ENCODE data around the gene RNF208.

GRCh38 chr9:137189297-137190295 lies 32.4 kb downstream of the RNF208 start:
- TF ChIP-seq, protein P1, sequence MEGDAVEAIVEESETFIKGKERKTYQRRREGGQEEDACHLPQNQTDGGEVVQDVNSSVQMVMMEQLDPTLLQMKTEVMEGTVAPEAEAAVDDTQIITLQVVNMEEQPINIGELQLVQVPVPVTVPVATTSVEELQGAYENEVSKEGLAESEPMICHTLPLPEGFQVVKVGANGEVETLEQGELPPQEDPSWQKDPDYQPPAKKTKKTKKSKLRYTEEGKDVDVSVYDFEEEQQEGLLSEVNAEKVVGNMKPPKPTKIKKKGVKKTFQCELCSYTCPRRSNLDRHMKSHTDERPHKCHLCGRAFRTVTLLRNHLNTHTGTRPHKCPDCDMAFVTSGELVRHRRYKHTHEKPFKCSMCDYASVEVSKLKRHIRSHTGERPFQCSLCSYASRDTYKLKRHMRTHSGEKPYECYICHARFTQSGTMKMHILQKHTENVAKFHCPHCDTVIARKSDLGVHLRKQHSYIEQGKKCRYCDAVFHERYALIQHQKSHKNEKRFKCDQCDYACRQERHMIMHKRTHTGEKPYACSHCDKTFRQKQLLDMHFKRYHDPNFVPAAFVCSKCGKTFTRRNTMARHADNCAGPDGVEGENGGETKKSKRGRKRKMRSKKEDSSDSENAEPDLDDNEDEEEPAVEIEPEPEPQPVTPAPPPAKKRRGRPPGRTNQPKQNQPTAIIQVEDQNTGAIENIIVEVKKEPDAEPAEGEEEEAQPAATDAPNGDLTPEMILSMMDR (IDR thresholded peaks at IDR 0.05): no peak
- no peak for TF ChIP-seq EZH2 (IDR thresholded peaks at IDR 0.05; ENCODE audit: borderline replicate concordance, insufficient read depth, low read depth, low read length, poor library complexity, severe bottlenecking)

Measured in B cell (primary cell).